DND-41 (cell line): ENCODE measurements around the gene ANO6.

Source experiments
- ATAC-seq: fragments of 200-7000 bp; cut with Tn5 transposase; 3 replicates; pipeline ENCODE4 v1.9.1; 2021; ENCODE audit warnings: low read depth; ENCODE audit not compliant: insufficient read depth
- DNase-seq: peaks from one replicate; pipeline ENCODE4 v3.0.0-alpha.2; 2020
- H2AFZ ChIP-seq: 2 replicates; pipeline ENCODE4 v1.6.0; 2012; ENCODE audit warnings: low read depth, low read length
- H3K27ac ChIP-seq: 2 replicates; pipeline ENCODE4 v1.5.1; 2012; ENCODE audit warnings: low read length, inconsistent platforms
- H3K27me3 ChIP-seq: fragments of 200-600 bp; sonication (generic); 2 replicates; pipeline ENCODE4 v1.6.0; 2012; ENCODE audit warnings: low read length, mild to moderate bottlenecking, inconsistent platforms; ENCODE audit not compliant: insufficient read depth, poor library complexity
- H3K36me3 ChIP-seq: 2 replicates; pipeline ENCODE4 v1.5.1; 2012; ENCODE audit warnings: low read length, inconsistent platforms; ENCODE audit not compliant: insufficient read depth
- H3K4me1 ChIP-seq: 2 replicates; pipeline ENCODE4 v1.5.1; 2012; ENCODE audit warnings: mild to moderate bottlenecking, low read length; ENCODE audit not compliant: insufficient read depth
- H3K4me2 ChIP-seq: 2 replicates; pipeline ENCODE4 v1.6.0; 2012; ENCODE audit warnings: mild to moderate bottlenecking, moderate library complexity, low read length, inconsistent platforms; ENCODE audit not compliant: insufficient read depth
- H3K4me3 ChIP-seq, 2 experiments: fragments of 200-600 bp in 1 of 2; shearing (Covaris generic) in 1 of 2; 2 replicates each; pipeline ENCODE4 v1.5.1; 2012 to 2016; ENCODE audit warnings: inconsistent platforms in 2 of 2, low read length in 2 of 2, mild to moderate bottlenecking in 2 of 2, low read depth in 1 of 2, moderate library complexity in 1 of 2
- H3K79me2 ChIP-seq: 2 replicates; pipeline ENCODE4 v1.6.0; 2012; ENCODE audit warnings: low read length, inconsistent platforms; ENCODE audit not compliant: insufficient read depth
- H3K9ac ChIP-seq: 2 replicates; pipeline ENCODE4 v1.6.0; 2012; ENCODE audit warnings: low read depth, mild to moderate bottlenecking, inconsistent platforms, low read length, moderate library complexity
- H3K9me3 ChIP-seq: 2 replicates; pipeline ENCODE4 v1.5.1; 2012; ENCODE audit warnings: low read length, moderate library complexity, mild to moderate bottlenecking, inconsistent platforms; ENCODE audit not compliant: insufficient read depth, severe bottlenecking
- H4K20me1 ChIP-seq: 2 replicates; pipeline ENCODE4 v1.6.0; 2012; ENCODE audit warnings: low read length; ENCODE audit not compliant: insufficient read depth
- CTCF ChIP-seq: IDR thresholded peaks from 2 replicates; pipeline ENCODE4 v1.5.1; 2012; ENCODE audit warnings: borderline replicate concordance, low read length, moderate library complexity, mild to moderate bottlenecking; ENCODE audit not compliant: poor library complexity, severe bottlenecking; ENCODE audit errors: extremely low read depth
- EZH2 ChIP-seq: IDR thresholded peaks from 3 replicates; pipeline ENCODE4 v1.6.1; 2012; ENCODE audit warnings: borderline replicate concordance, low read depth, mild to moderate bottlenecking, moderate library complexity, low read length, inconsistent platforms; ENCODE audit not compliant: severe bottlenecking

Gene ANO6

GRCh38 chr12:45327823-45328383, 112.0 kb downstream of the ANO6 start:
- H4K20me1 ChIP-seq: no peaks in the 10 kb centered on the region; the same call in 1 of the 2 replicates
- ATAC-seq (no peak), DNase-seq (no peak)
- H3K27ac ChIP-seq: no peak overlapping the region
- no peaks in the 10 kb centered on the region for H3K27me3 ChIP-seq
- no peak overlapping the region for H2AFZ ChIP-seq
- no peaks in the 10 kb centered on the region for H3K9me3 ChIP-seq
- no peak overlapping the region for H3K4me3 ChIP-seq
- H3K36me3 ChIP-seq: peaks cover 15% of the 10 kb centered on the region
- H3K4me1 ChIP-seq: no peaks in the 10 kb centered on the region
- H3K4me2 ChIP-seq: no peak overlapping the region
- peaks cover 4% of the 10 kb centered on the region; the same call in 1 of the 2 replicates for H3K79me2 ChIP-seq
- no peak overlapping the region for H3K9ac ChIP-seq
- no peak for TF ChIP-seq CTCF
- no peak for TF ChIP-seq EZH2

GRCh38 chr12:45329238-45329637, 113.3 kb downstream of the ANO6 start:
- Histone ChIP-seq H3K9ac (no peak overlapping the region), H3K36me3 (peaks cover 20% of the 10 kb centered on the region)
- no peak for ATAC-seq

GRCh38 chr12:45329702-45330101, 113.8 kb downstream of the ANO6 start:
- no peaks in the 10 kb centered on the region for H3K4me1 ChIP-seq
- TF ChIP-seq CTCF: no peak
- TF ChIP-seq EZH2: no peak

More at GRCh38 chr12:45329238-45329637, 113.3 kb downstream of the ANO6 start:
- Histone ChIP-seq H3K9me3 (no peaks in the 10 kb centered on the region), H3K4me2 (no peak overlapping the region), H2AFZ (no peak overlapping the region), H3K27me3 (no peaks in the 10 kb centered on the region), H3K4me1 (no peaks in the 10 kb centered on the region), H3K4me3 (no peak overlapping the region), H3K27ac (no peak overlapping the region), H4K20me1 (no peaks in the 10 kb centered on the region; the same call in 1 of the 2 replicates), H3K79me2 (peaks cover 2% of the 10 kb centered on the region; the same call in 1 of the 2 replicates)
- no peak for DNase-seq
- no peak for TF ChIP-seq EZH2
- no peak for TF ChIP-seq CTCF

GRCh38 chr12:45331552-45331951, 115.7 kb downstream of the ANO6 start:
- no peak overlapping the region for H3K9ac ChIP-seq
- no peaks in the 10 kb centered on the region for H4K20me1 ChIP-seq
- peaks cover 20% of the 10 kb centered on the region for H3K36me3 ChIP-seq
- TF ChIP-seq CTCF (no peak), EZH2 (no peak)
- ATAC-seq (no peak), DNase-seq (no peak)
- H3K4me3 ChIP-seq: no peak overlapping the region
- H3K27me3 ChIP-seq: no peaks in the 10 kb centered on the region
- no peak overlapping the region for H3K4me2 ChIP-seq
- no peak overlapping the region for H2AFZ ChIP-seq
- no peak overlapping the region for H3K27ac ChIP-seq
- H3K79me2 ChIP-seq: peaks cover 2% of the 10 kb centered on the region; the same call in 1 of the 2 replicates
- no peaks in the 10 kb centered on the region for H3K4me1 ChIP-seq
- no peaks in the 10 kb centered on the region for H3K9me3 ChIP-seq

More at GRCh38 chr12:45329702-45330101, 113.8 kb downstream of the ANO6 start:
- no peaks in the 10 kb centered on the region for H3K27me3 ChIP-seq
- DNase-seq: no peak
- peaks cover 2% of the 10 kb centered on the region; the same call in 1 of the 2 replicates for H3K79me2 ChIP-seq
- H3K9ac ChIP-seq: no peak overlapping the region
- no peaks in the 10 kb centered on the region for H3K9me3 ChIP-seq
- no peak for ATAC-seq
- no peak overlapping the region for H3K4me2 ChIP-seq
- H3K36me3 ChIP-seq: peaks cover 20% of the 10 kb centered on the region
- no peak overlapping the region for H3K27ac ChIP-seq
- H2AFZ ChIP-seq: no peak overlapping the region
- no peak overlapping the region for H3K4me3 ChIP-seq
- H4K20me1 ChIP-seq: no peaks in the 10 kb centered on the region; the same call in 1 of the 2 replicates
